Right ventricle myocardium inferior (tissue), 1 donor: Measurements from ENCODE around the gene CBX5. TPM values are rescaled to one million over a fixed set of nuclear protein-coding genes. Genes with fewer than 3 reads are reported as not detected.
"Not testable (repeated sequence)": the region's sequence is repeated elsewhere in the genome, so short reads cannot be mapped to it uniquely, and the experiment has no call there.

ENCODE experiments used
- ATAC-seq: fragments of 200-7000 bp; cut with Tn5 transposase; one replicate; pipeline ENCODE4 v1.9.1; 2020; ENCODE audit warnings: mild to moderate bottlenecking, moderate library complexity
- DNase-seq: peaks from one replicate; pipeline ENCODE4 v3.0.0; 2021; ENCODE audit errors: missing footprints
- intact Hi-C: fragments of 100-400 bp; cut with DNase I; formaldehyde crosslinking; loops from one replicate; pipeline ENCODE4 v1.11.0; 2022
- total RNA-seq: library from RNA; stranded (reverse); fragmentation: NEBNext Ultra II Directional; extraction: Animal tissue kit (Norgen Biotek cat#: 25700); gene quantifications from one replicate; pipeline ENCODE4 v1.2.1, GENCODE V29; 2021
- donor health status: DM: no; HTN: yes; CAD: no; lungs with severe emphysema.

The CBX5 gene
- total RNA-seq, 1 donor from 2014 or later: 43.0 TPM

DNA sequence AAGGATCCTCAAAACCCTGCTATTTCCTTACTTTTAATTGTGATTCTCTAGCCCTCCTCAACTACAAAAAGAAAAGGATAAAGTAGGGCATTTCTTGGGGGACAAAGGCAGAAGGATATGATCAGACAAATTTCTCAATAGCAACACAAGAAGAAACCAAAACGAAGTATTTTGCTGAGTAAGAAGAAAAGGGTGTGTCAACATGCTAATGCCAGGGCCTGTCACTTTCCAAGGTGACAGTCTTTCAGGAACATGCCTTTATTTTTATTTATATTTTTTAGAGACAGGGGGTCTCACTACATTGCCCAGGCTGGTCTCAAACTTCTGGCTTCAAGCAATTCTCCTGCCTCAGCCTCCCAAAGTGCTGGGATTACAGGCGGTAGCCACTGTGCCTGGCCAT is 39.8 kb downstream of the CBX5 start:
- DNase-seq (no peak), ATAC-seq (no peak)
- intact Hi-C loops: no loop called here

DNA sequence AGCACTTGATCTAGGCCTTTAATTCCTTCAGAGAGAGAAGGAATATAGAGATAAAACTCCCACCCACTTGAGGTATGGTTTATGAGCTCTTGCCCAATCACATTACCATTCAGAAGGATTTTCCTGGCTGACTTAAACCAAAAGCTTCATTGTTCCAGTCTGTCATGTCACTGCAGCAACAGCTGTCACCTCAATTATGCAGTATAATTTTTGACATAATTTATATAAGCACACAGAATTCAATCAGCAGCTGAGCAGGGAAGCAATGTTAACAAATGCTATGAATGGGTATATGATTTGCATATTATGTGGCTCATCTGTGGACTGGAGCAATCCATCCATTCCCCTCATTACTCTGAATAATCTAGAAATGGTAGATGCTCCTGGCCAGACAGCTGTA is 40.3 kb downstream of the CBX5 start:
- ATAC-seq (no peak), DNase-seq (no peak)
- intact Hi-C loops: no loop called here

- DNase-seq (no peak), ATAC-seq (no peak)
- intact Hi-C loops: no loop called here
These were observed 41.4 kb downstream of the CBX5 start for GRCh38 chr12:54238531-54238930.

GRCh38 chr12:54232790-54233189 is 47.1 kb downstream of the CBX5 start:
- no peak for DNase-seq
- intact Hi-C loops: no loop called here
- ATAC-seq: no peak

GRCh38 chr12:54231269-54231668 is 48.7 kb downstream of the CBX5 start:
- intact Hi-C loops, ATAC-seq, DNase-seq: not testable (repeated sequence)

DNA sequence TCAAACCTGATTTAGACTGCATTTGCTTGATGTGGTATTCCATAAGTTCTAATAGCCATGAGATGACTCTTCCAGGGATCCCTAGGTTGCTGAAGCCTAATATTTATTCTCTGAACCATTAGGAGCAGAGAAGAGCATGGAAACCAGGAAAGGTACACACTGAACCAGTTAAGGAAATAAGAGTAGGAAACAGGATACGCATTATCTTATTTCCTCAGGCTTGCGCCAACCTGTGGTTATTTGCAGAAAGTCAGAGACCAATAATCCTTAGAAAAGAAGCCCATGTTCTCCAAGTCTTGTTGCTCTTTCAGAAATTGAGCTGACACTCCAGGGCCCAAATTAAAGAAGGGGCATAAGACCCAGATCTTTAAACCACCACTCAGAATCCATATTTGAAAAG is 49.4 kb downstream of the CBX5 start:
- no peak for DNase-seq
- intact Hi-C loops: no loop called here
- no peak for ATAC-seq

DNA sequence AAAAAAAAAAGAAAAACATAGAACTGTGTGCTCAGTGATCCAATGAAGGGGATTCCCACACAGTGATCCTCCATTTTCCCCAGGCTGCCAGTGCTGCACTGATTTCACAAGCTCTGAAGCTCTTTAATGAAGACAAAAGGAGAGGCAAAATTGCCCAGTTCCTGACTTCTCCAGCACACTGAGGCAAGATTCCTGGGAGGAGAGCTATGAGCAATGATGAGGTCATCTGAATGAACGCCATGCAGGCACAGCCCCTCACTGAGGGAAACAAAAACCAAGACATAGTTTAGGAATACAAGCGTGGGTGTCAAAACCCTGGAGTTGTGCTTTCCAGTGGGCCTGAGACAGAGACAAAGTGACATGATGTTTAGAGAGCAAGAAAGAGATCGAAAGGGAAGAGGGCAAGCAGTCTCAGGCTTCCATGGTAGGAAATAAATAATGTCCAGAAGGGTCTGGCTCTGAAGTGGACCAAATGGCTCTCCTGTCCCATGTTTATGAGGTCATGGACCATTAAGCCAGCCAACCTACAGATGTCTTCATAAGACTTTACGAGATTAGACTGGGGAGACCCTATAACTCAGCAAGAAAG is 50.2 kb downstream of the CBX5 start:
- intact Hi-C loops: no loop called here
- no peak for DNase-seq
- ATAC-seq: peak; percentile 88

DNA sequence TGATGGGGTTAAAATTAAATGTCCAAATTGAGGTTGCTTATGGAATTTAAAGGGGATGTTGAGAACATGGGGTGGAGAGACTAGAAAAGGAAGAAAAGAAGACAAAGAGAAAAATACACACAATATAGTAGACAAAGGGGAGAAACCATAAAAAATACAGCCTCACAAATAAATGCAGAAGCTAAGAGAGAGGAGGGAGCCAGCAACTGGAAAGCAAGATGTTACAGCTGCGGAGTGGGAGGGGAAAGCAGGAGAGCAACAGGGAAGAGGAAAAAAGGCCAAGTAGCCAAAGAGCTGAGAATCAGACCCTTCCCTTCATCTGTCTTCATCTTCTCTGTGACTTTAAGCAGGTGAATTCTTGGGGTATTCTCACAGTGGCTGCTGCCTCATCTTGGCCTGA is 51.5 kb downstream of the CBX5 start:
- intact Hi-C loops: no loop called here
- DNase-seq (no peak), ATAC-seq (no peak)

DNA sequence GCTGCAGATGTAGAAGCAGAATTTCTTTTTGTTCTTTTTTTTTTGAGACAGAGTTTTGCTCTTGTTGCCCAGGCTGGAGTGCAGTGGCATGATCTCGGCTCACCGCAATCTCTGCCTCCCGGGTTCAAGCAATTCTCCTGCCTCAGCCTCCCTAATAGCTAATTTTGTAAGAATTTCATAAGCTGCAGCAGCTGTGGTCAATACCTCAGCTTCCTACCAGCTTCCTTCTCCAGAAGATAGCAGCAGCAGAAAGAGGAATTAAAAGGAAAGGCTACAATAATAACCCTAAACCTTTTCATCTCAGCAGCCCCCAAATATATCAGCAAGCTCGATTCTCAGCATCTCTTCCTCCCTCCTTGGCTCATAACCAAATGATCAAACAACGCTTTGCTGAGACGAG is 52.0 kb downstream of the CBX5 start:
- intact Hi-C loops, ATAC-seq, DNase-seq: not testable (repeated sequence)

GRCh38 chr12:54227376-54227775 is 52.5 kb downstream of the CBX5 start:
- DNase-seq (no peak), ATAC-seq (no peak)
- intact Hi-C loops: no loop called here

DNA sequence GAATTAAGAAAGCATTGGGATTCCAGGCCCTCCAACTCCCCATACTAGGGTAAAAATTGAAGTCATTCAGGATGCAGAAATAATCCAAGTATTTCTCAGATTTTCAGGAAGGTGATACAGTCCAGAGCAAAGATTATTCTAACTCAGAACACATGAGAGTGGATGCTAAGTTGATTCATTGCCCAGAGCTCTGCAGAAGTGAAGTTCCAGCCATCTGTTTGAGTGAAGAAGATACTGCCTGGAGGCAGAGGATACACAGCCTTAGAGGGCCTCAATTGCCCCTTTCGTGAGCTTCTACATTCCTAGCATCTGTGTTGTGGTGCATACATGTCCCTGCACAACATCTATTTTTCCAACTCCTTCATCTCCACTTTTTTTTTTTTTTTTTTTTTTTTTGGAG is 54.3 kb downstream of the CBX5 start:
- no peak for DNase-seq
- ATAC-seq: no peak
- intact Hi-C loops: no loop called here

DNA sequence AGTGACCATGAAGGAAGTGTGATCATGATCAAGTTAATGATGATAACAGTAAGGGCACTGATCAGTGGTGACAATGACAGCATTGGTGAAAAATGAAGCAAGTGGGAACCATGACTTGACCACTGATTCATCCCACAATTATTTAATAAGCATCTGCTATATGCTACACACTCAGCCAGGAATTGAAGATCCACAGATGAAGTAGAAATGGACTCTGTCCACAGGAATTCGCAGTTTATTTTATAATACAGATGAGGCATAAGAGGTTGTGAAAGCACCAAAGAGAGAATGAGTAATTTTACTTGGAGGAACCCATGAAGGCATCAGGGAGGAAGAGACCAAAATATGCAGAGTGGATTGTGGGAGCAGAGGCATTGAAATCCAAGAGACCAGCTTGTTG is 57.3 kb downstream of the CBX5 start:
- DNase-seq (no peak), ATAC-seq (no peak)

GRCh38 chr12:54221402-54221984 is 58.4 kb downstream of the CBX5 start:
- DNase-seq (no peak), ATAC-seq (no peak)
- intact Hi-C loops: no loop called here

More for the DNA sequence above, 57.3 kb downstream of the CBX5 start:
- intact Hi-C loops: no loop called here

GRCh38 chr12:54220567-54220966 is 59.4 kb downstream of the CBX5 start:
- no peak for DNase-seq
- ATAC-seq: no peak
- intact Hi-C loops: loop anchor here (1.0 kb wide), 1 partner anchor 139 kb away; no protein-coding TSS in a partner anchor

GRCh38 chr12:54220092-54220557 is 59.8 kb downstream of the CBX5 start:
- no peak for DNase-seq
- peak; percentile 66 for ATAC-seq
- intact Hi-C loops: loop anchor here (1.0 kb wide), 1 partner anchor 139 kb away; no protein-coding TSS in a partner anchor

DNA sequence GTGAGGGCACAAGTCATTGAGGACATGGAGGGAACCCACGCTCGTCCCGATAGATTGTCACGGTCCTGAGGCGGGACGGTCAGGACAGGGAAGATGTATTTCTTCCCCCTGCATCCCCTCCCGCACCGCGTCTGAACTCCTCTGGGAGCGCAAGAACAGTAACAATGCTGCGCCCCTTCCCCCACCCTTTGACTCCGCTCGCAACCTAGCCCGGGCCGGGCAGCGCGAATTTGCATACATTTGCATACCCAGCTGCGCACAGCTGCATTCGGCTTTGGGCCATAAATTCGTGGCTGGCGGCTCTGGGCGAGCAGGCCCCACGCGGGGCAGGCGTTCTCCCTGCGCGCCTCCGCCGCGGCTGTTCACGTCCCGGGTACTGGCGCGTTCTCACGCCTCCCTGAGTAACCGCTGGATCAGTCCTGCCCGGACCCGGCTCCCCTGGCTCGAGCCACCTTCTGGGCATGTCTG is 62.1 kb downstream of the CBX5 start:
- peak; percentile 14 for ATAC-seq
- DNase-seq: no peak
- intact Hi-C loops: loop anchor here (5.0 kb wide), 1 partner anchor 59 kb away; no protein-coding TSS in a partner anchor

DNA sequence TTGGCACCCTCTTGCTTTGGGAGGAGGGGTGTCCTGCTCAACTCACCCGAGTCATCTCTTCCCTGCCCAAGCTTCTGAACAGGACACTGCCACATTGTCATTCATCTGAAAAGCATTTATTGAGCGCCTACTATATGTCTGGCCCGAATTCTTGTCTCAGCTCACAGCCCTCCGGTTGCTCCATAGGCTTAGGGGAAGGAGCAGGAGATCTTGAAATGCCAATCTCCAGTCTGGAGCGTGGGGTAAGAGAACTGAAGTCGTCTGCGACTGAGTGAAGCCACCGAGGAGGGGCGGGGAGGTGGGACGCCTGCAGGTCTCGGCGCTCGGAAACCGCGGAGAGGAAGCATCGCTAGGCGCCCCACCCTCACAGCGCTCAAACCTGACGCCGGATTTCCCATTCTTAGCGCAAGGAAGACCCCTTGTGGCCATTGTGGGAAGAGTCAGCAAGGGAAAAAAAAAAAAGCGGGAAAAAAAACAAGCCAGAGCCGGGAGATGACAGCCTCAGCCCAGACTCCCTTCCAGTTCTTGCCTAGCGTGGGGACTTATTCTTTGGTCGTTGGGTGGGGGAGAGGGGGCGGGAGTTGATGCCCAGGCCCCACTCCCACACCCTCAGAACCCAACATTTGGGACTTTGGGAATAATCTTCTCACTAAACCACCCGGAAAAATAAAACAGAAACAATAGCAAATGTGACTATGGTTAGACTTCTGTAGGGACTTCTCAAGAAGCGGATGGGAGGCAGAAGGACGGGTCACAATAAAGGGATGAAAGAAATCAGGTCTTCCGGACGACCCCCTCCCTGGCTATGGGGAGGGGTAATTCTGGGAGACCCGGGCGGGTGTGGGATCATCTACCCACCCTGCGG is 62.9 kb downstream of the CBX5 start:
- intact Hi-C loops: loop anchor here (5.0 kb wide), 1 partner anchor 60 kb away; no protein-coding TSS in a partner anchor
- DNase-seq: no peak
- ATAC-seq: peak; percentile 62

- ATAC-seq (no peak), DNase-seq (no peak)
- intact Hi-C loops: loop anchor here (5.0 kb wide), 1 partner anchor 61 kb away; no protein-coding TSS in a partner anchor
These were observed 63.7 kb downstream of the CBX5 start for GRCh38 chr12:54215989-54216796.
